ENCODE results near the gene NOP14. TPM values are rescaled to one million over a fixed set of nuclear protein-coding genes. Genes with fewer than 3 reads are reported as not detected.

Gene NOP14
- total and polyA plus RNA-seq, 2 donors (not counting 3 experiments of a cell fraction or from before 2014, with no cell fraction given) = 9.5 to 45.2 TPM

- H3K9ac ChIP-seq (replicated peaks; ENCODE audit: extremely low read depth, insufficient read depth, low read length) = no peak overlapping the region
- ChIA-PET CTCF (interaction anchor here (1.2 to 2.2 kb wide), 3 partner anchors 12 to 18 kb away, joined by 4 to 8 read pairs (median 7); no protein-coding TSS in a partner anchor), POLR2A (no interaction called here)
- FAIRE-seq (no peak), DNase-seq (ENCODE audit: low read depth, low spot score) (no peak)
- H3K4me2 ChIP-seq (ENCODE audit: insufficient read depth, low read length) = no peak overlapping the region
- no TSS peak for BruUV-seq (replicated peaks)
- no peaks in the 10 kb centered on the region for H3K4me1 ChIP-seq (ENCODE audit: control insufficient read depth, extremely low read depth, insufficient read depth, low read length)
- no peak overlapping the region for H3K27ac ChIP-seq (ENCODE audit: insufficient read depth, low read depth, low read length)
- no peaks in the 10 kb centered on the region for H4K20me1 ChIP-seq (replicated peaks; ENCODE audit: control insufficient read depth, extremely low read depth, insufficient read depth, low read length)
- H3K9me1 ChIP-seq (replicated peaks; ENCODE audit: control insufficient read depth, extremely low read depth, insufficient read depth, low read length) = no peaks in the 10 kb centered on the region
- intact Hi-C loops (cut with micrococcal nuclease) (no loop called here), dilution Hi-C loops (cut with MboI; ENCODE audit: extremely low pct_ligation_motif_present, low sequenced_read_pairs) (no loop called here)
- H2AFZ ChIP-seq (ENCODE audit: low read depth, low read length) = no peak overlapping the region
- H3K27me3 ChIP-seq (ENCODE audit: control insufficient read depth in 2 of 2, insufficient read depth in 2 of 2, low read length in 2 of 2) = peaks cover 0 to 5% of the 10 kb centered on the region in 2 experiments
- no peaks in the 10 kb centered on the region for H3K79me2 ChIP-seq (ENCODE audit: control insufficient read depth, insufficient read depth, low read length)
- H3K9me3 ChIP-seq (replicated peaks; ENCODE audit: control insufficient read depth, insufficient read depth, low read length) = no peaks in the 10 kb centered on the region
- TF ChIP-seq FOS (IDR thresholded peaks at IDR 0.05; ENCODE audit: borderline replicate concordance, insufficient read depth, low read length) = no peak
- no peak for TF ChIP-seq POLR2AphosphoS5 (IDR thresholded peaks at IDR 0.05; ENCODE audit: insufficient read depth, low read depth, low read length)
- TF ChIP-seq MAX (IDR thresholded peaks at IDR 0.05; ENCODE audit: insufficient read depth, insufficient read length) = no peak
- no peak for TF ChIP-seq POLR2A (IDR thresholded peaks at IDR 0.05; ENCODE audit: low read depth, low read length)
- TF ChIP-seq CTCF (IDR thresholded peaks at IDR 0.05; ENCODE audit: extremely low read depth in 1 of 2, insufficient read depth in 1 of 2, low read depth in 1 of 2, low read length in 2 of 2) = no peak
- no peak for TF ChIP-seq MYC (IDR thresholded peaks at IDR 0.05; ENCODE audit: low read depth, low read length)
- TF ChIP-seq JUN (IDR thresholded peaks at IDR 0.05; ENCODE audit: borderline replicate concordance, insufficient read depth, insufficient read length, low read depth) = no peak
- TF ChIP-seq GATA2 (IDR thresholded peaks at IDR 0.05; ENCODE audit: insufficient read depth, insufficient read length, low read depth, low read length) = no peak
- TF ChIP-seq EZH2 (IDR thresholded peaks at IDR 0.05; ENCODE audit: borderline replicate concordance, low read depth, low read length, severe bottlenecking) = no peak
- no peak overlapping the region for H3K4me3 ChIP-seq (replicated peaks in 1 of 3; ENCODE audit: insufficient read depth in 1 of 3, low read depth in 1 of 3, low read length in 3 of 3)
- H3K36me3 ChIP-seq (ENCODE audit: control insufficient read depth in 2 of 2, extremely low read depth in 1 of 2, insufficient read depth in 2 of 2, low read length in 2 of 2) = no peaks in the 10 kb centered on the region
Observed at GRCh38 chr4:2996415-2996814, 33.2 kb upstream of the NOP14 start.

Data from endothelial cell of umbilical vein (primary cell).